ENCODE results near the gene CCHCR1. TPM values are rescaled to one million over a fixed set of nuclear protein-coding genes. Genes with fewer than 3 reads are reported as not detected.

CCHCR1 gene
- polyA plus RNA-seq (2011; rRNA removed) (7.4 and 8.6 TPM in 2 replicates), polyA plus RNA-seq (2017; fragmentation: RNase III; extraction: RNeasy Plus Mini Kit Qiagen cat#74134 plus additional on column Dnase treatment) (15.2 to 15.3 TPM (median 15.3 TPM) in 3 replicates), polyA minus RNA-seq (2011; rRNA and poly(A)+ RNA removed) (7.3 and 8.6 TPM in 2 replicates)
- polyA plus RNA-seq (2012; cell fraction: cytosol; rRNA removed) = 12.1 and 13.5 TPM in 2 replicates
- 27.5 and 31.1 TPM in 2 replicates for polyA plus RNA-seq (2012; cell fraction: nucleus; rRNA removed)

- Histone ChIP-seq H3K9me3 (no peaks in the 10 kb centered on the region), H3K4me3 (peak within 1 kb of the TSS; percentile 78), H3K4me1 (peaks cover 15% of the 10 kb centered on the region; the same call in 2 of the 3 replicates), H3K27ac (peak within 1 kb of the TSS; percentile 90 to 94), H3K4me2 (peak within 1 kb of the TSS; percentile 100)
- ATAC-seq = peak; percentile 57 to 65; a peak in 5 of 6 replicates
- POLR2A ChIA-PET = interaction anchor here (1.0 kb wide), 1 partner anchor 20 kb away, joined by 3 read pairs; no protein-coding TSS in a partner anchor
- no peak for TF ChIP-seq SMC3 (IDR thresholded peaks at IDR 0.05)
- no peak for TF ChIP-seq MAZ (IDR thresholded peaks at IDR 0.05; ENCODE audit: borderline replicate concordance, low read depth, low read length)
- TF ChIP-seq, protein P1, sequence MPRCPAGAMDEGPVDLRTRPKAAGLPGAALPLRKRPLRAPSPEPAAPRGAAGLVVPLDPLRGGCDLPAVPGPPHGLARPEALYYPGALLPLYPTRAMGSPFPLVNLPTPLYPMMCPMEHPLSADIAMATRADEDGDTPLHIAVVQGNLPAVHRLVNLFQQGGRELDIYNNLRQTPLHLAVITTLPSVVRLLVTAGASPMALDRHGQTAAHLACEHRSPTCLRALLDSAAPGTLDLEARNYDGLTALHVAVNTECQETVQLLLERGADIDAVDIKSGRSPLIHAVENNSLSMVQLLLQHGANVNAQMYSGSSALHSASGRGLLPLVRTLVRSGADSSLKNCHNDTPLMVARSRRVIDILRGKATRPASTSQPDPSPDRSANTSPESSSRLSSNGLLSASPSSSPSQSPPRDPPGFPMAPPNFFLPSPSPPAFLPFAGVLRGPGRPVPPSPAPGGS (IDR thresholded peaks at IDR 0.05) = no peak
- no peak for TF ChIP-seq ZFP36 (IDR thresholded peaks at IDR 0.05; ENCODE audit: borderline replicate concordance, partially characterized antibody)
- TF ChIP-seq HOXB5 (CRISPR knock-in tag; IDR thresholded peaks at IDR 0.05) = no peak
- TF ChIP-seq, protein P2, sequence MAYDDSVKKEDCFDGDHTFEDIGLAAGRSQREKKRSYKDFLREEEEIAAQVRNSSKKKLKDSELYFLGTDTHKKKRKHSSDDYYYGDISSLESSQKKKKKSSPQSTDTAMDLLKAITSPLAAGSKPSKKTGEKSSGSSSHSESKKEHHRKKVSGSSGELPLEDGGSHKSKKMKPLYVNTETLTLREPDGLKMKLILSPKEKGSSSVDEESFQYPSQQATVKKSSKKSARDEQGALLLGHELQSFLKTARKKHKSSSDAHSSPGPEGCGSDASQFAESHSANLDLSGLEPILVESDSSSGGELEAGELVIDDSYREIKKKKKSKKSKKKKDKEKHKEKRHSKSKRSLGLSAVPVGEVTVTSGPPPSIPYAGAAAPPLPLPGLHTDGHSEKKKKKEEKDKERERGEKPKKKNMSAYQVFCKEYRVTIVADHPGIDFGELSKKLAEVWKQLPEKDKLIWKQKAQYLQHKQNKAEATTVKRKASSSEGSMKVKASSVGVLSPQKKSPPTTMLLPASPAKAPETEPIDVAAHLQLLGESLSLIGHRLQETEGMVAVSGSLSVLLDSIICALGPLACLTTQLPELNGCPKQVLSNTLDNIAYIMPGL (CRISPR knock-in tag; IDR thresholded peaks at IDR 0.05; ENCODE audit: borderline replicate concordance) = no peak
- no peak for DNase-seq (ENCODE audit: low read depth in 1 of 2, low spot score in 1 of 2)
- FAIRE-seq = no peak
- CTCF ChIA-PET = interaction anchor here (0.7 to 1.0 kb wide), 2 partner anchors 11 to 20 kb away, joined by 3 read pairs; no protein-coding TSS in a partner anchor
- 15% methylated on average over 12 of the region's 14 CpGs for WGBS (ENCODE audit: missing lambda C conversion rate)
Observed at GRCh38 chr6:31157513-31158139, at the start of gene CCHCR1. TSS of gene CCHCR1 (minus strand) at chr6:31157802. CDS start at chr6:31157600, 202 bp downstream.

DNA sequence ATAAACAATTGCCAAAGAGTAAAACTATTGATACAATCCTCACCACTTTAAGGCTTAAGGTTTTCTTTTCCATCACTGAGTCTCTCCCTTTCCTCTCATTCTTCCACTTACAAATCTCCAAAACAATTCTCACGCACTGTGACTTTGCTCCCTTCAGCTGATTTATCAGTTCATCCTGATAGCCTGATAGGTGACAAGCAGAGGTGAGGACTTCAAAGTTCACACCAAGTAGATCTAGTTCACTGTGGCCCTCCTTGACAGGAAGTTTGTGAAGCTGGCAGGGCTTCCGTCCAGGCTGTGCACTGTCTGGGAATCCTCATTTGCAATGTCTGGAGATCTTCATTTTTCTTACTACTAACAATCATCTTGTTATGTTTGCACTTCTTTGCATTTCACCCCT, 48.0 kb upstream of the CCHCR1 start:
- ChIA-PET CTCF (no interaction called here), POLR2A (no interaction called here)
- TF ChIP-seq EHMT2 (IDR thresholded peaks at IDR 0.05; ENCODE audit: low read depth) (no peak), TP53 (CRISPR knock-in tag; IDR thresholded peaks at IDR 0.05) (no peak), HOXA7 (CRISPR knock-in tag; IDR thresholded peaks at IDR 0.05) (no peak), KDM5A (IDR thresholded peaks at IDR 0.05) (no peak), CTCF (IDR thresholded peaks at IDR 0.05) (no peak), FOSB (CRISPR knock-in tag; IDR thresholded peaks at IDR 0.05) (no peak)
- TF ChIP-seq, protein P3, sequence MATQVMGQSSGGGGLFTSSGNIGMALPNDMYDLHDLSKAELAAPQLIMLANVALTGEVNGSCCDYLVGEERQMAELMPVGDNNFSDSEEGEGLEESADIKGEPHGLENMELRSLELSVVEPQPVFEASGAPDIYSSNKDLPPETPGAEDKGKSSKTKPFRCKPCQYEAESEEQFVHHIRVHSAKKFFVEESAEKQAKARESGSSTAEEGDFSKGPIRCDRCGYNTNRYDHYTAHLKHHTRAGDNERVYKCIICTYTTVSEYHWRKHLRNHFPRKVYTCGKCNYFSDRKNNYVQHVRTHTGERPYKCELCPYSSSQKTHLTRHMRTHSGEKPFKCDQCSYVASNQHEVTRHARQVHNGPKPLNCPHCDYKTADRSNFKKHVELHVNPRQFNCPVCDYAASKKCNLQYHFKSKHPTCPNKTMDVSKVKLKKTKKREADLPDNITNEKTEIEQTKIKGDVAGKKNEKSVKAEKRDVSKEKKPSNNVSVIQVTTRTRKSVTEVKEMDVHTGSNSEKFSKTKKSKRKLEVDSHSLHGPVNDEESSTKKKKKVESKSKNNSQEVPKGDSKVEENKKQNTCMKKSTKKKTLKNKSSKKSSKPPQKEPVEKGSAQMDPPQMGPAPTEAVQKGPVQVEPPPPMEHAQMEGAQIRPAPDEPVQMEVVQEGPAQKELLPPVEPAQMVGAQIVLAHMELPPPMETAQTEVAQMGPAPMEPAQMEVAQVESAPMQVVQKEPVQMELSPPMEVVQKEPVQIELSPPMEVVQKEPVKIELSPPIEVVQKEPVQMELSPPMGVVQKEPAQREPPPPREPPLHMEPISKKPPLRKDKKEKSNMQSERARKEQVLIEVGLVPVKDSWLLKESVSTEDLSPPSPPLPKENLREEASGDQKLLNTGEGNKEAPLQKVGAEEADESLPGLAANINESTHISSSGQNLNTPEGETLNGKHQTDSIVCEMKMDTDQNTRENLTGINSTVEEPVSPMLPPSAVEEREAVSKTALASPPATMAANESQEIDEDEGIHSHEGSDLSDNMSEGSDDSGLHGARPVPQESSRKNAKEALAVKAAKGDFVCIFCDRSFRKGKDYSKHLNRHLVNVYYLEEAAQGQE (IDR thresholded peaks at IDR 0.05) = no peak
- TF ChIP-seq, protein P2 (CRISPR knock-in tag; IDR thresholded peaks at IDR 0.05; ENCODE audit: borderline replicate concordance) = no peak
- WGBS (ENCODE audit: missing lambda C conversion rate) = 87% methylated on average over 2 of the region's 2 CpGs
- peaks cover 14% of the 10 kb centered on the region for H3K4me1 ChIP-seq
- FAIRE-seq (no peak), ATAC-seq (no peak), DNase-seq (ENCODE audit: low read depth in 1 of 2, low spot score in 1 of 2) (no peak)
- H3K9me3 ChIP-seq = no peaks in the 10 kb centered on the region
- no peak overlapping the region for H3K27ac ChIP-seq
- H3K4me2 ChIP-seq = no peak overlapping the region
- H3K4me3 ChIP-seq = no peak overlapping the region
